GM21723 (cell line): ENCODE data around the gene SMTNL1.

Source experiments
- ATAC-seq: cut with Tn5 transposase; IDR thresholded peaks from one replicate; pipeline ENCODE4 v1.9.1; 2021; ENCODE audit warnings: mild to moderate bottlenecking, moderate library complexity; ENCODE audit not compliant: unreplicated experiment

SMTNL1 gene

DNA sequence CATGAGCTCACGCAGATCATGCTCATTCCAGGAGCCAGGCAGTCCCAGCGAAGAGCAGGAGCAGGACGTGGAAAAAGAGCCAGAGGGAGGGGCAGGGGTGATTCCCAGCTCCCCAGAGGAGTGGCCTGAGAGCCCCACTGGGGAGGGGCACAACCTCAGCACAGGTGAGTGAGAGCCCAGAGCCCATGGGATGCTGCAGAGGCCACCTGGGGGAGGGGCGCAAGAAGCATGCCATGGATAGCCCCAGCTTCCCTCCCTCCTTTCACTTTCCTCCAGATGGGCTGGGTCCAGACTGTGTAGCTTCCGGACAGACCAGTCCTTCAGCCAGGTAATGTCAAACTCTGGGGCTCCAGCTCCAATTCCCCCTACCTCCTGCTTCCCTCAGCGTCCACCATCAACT, 6.2 kb downstream of the SMTNL1 start:
- no peak for ATAC-seq

GRCh38 chr11:57544566-57544965, 7.2 kb downstream of the SMTNL1 start:
- ATAC-seq, result no peak

- no peak for ATAC-seq
Measured at GRCh38 chr11:57545883-57546282, 8.5 kb downstream of the SMTNL1 start.

DNA sequence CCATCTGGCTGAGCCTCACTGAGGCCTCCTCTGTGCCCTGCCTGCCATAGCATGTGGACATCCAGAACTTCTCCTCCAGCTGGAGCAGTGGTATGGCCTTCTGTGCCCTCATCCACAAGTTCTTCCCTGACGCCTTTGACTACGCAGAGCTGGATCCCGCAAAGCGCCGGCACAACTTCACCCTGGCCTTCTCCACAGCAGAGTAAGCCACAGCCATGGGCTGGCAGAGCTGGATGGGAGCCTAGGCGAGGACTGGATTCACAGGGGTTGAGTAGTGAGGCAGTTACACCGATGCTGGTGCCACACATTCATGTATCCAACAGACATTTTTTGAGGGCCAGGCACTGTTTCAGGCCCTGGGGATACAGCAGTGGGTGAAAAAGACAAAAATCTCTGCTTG, 9.1 kb downstream of the SMTNL1 start:
- no peak for ATAC-seq

GRCh38 chr11:57546869-57547475, 9.6 kb downstream of the SMTNL1 start:
- peak; percentile 63 for ATAC-seq

GRCh38 chr11:57547854-57548377, 10.5 kb downstream of the SMTNL1 start:
- peak; percentile 93 for ATAC-seq

- no peak for ATAC-seq
Measured at GRCh38 chr11:57549983-57550382, 12.6 kb downstream of the SMTNL1 start.

DNA sequence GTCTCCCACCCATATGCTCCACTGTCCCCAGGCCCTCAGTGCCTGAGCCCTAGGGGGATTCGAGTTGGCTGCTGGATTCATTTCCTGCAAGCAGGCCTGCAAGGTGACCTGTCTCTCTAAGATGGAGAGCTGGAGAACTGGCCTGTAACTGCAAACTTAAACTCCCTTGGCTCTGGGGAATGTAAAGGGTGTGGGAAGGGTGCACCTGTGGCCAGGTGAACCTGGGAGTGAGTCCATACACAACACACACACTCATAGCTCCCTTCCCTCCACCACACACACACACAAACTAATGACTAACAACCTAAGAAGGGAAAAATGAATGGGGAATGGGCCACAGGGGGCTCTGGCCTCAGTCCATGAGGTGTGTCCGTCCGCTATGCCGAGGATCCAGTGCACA, 14.5 kb downstream of the SMTNL1 start:
- no peak for ATAC-seq

DNA sequence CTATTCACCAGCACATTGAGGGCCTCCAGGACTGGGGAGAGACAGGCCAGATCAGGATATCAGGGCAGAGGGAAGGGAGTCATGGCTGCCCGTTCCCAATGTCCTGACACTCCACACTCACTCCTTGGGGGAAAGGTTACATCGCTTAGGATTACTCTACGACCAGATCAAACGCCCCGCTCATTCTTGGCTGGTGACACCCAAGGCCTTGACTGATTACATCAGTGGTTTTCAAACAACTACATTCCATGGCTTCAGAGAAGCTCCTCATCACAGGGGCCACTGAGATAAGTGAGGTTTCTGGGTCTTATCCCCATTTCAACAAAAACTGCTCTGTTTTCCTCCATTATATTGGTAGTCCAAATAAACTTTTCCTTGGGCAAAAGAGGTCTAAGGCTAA, 15.1 kb downstream of the SMTNL1 start:
- ATAC-seq, result no peak

- no peak for ATAC-seq
Measured at GRCh38 chr11:57555393-57555792, 18.0 kb downstream of the SMTNL1 start.

GRCh38 chr11:57556041-57556440, 18.6 kb downstream of the SMTNL1 start:
- no peak for ATAC-seq

DNA sequence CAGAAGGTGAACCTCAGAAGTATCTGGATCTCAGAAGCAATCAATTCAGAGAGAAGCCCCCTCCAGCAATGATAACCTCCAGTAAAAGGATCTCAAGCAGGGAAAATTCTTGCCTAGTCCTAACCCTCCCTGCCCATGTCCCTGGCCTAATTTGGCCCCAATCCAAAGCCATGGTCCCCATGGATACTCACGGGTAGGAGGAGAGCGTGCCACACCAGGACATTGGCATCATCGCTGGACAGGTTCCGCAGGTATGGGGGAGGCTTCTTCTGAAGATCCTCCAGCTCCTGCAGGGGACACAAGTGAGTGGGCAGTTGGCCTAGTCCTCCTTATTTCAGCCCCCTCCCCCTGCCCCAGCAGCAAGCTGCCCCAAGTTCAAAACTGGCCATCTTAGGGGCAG, 22.8 kb downstream of the SMTNL1 start:
- no peak for ATAC-seq

DNA sequence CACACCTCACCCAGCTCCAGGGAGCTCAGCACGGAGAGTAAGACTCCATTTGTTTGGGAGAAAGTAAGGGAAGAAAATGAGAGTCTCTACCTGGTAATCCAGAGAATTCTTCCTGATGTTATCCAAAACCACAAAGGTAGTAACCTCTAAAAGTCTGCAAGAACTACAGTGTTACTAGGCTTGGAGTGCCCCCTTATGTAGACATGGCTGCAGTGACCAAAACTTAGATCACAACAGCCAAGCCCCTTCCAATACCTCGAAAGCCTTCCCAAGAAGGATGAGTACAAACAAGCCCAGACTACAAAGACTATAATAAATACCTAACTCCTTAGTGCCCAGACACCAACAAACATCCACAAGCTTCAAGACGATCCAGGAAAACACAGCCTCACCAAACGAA, 25.2 kb downstream of the SMTNL1 start:
- no peak for ATAC-seq

- peak; percentile 70 for ATAC-seq
Measured at GRCh38 chr11:57566005-57566904, 28.9 kb downstream of the SMTNL1 start.

DNA sequence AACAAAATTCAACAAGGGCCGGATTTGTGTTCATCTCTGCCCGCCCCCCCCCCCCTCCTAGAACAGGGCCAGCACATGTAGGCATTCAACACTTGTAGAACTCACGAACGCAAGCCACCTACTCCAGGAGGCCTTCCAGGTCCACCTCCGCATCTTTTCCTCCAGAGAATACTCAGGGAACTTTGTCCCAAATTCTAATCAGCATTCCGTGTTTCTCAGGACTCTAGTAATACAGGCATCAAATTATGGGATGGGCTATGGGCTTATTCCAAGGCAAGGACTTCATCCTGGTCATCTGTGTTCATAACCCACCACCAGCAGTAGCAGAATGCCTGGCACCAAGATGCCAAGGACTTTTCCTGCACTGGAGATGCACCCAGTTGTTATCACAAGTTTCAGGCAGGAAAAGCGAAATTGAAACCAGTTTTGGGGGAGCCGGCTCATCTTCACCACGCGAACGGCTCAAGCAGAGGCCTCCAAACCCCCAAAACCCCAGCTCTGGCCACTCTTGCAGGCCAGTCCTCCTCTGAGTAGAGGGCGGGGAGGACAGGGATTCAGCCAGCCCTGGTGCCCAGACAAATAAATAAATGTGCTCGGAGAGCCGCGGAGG, 29.6 kb downstream of the SMTNL1 start:
- peak; percentile 6 for ATAC-seq

DNA sequence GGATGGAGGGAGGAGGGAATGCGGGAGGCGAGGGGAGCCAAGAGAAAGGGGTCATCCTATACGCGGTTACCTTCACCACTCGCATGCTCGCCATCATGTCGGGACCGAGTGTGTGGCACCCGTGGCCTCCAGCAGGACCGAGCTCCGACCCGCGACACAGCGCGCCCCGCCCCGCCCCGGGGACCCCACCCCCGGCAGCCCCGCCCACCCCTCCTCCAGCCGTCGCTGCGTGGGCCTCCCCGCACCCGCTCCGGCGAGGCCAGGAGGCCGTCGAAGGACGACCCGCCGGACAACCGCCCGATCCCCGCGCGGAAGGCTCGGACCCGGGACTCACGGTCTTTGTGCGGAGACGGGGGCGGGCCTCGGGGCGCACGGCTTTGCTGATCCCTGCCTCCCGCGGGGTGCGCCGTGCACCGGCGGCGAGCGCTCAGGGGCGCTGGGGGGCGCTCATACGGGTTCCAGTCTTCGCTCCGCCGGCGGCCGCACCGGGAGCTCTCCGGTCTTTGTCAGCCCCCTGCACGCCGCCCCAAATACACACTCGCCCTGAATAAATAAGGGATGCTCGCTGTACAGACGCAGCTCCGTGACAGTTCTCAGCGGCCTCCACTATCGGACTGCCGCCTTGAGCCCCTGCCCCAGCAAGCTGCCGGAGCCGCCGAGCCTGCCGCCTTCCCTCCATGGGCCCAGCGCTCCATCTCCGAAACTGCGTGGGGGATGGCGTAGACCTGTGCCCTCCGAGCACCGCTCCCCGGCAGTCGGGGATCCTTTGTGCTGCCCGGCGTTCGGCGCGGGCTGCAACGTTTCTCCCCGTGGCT, 30.3 kb downstream of the SMTNL1 start, which contains the start of gene UBE2L6:
UBE2L6 (minus strand) TSS at position 158 of the 815 bp plus-strand sequence; CDS start at position 97, 61 bp downstream.
- ATAC-seq, result peak; percentile 73

DNA sequence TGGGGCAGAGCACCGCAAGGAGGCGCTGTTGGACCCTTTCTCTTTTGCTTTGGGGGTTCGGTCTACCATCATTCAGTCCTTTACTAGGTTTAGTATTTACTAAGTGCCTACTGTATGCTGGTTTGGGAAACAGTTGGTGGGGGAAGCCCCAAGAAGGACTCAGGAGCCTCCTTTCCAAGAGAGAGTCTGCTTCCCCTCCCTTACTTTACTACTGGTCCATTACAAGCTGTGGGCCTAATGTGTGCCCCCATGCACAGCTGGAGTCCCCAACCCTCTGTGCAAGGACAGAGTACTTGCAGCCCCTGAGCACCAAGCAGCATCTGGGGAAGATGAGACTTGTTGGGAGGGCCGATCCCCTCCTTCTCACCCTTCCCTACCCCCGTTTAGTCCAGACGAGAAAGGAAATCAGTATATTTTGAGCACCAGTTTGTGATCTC, 31.0 kb downstream of the SMTNL1 start:
- peak; percentile 9 for ATAC-seq

DNA sequence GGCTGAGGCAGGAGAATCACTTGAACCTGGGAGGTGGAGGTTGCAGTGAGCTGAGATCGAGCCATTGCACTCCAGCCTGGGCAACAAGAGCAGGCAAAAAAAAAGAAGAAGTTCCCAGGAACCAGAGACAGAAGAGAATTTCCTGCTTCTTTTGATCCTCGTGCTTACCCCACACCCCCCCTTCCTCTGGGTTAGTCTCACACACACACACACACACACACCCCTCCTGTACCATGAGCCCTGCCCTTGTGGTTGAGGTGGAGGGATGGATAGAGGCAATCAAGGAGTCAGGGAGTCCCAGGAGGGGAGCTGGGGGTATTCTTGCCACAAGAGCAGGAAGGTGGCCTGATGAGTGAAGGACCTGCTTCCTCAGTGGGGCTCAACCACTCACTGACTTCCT, 34.2 kb downstream of the SMTNL1 start:
- ATAC-seq, result no peak

- no peak for ATAC-seq
Measured at GRCh38 chr11:57574061-57574460, 36.7 kb downstream of the SMTNL1 start.

GRCh38 chr11:57584341-57584740, 46.9 kb downstream of the SMTNL1 start:
- no peak for ATAC-seq

DNA sequence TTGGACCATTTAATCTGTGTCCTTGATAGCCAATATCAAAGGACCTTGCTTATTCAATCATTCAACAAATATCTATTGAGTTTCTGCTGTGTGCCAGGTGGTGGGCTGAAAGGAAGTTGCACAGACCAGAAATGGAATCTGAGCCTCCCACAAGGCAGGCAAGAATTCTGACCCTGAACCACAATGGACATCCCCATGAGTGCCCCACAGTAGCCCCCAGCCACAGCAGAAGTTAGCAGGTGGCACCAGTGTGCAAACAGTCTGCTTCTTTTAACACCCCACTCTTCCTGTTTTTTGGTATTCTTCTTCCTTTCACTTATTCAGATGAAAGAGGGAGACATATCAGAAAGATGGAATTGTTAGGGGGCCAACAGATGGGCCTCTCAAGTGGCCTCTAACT, 47.9 kb downstream of the SMTNL1 start:
- no peak for ATAC-seq
